Mesenchymal stem cell (in vitro differentiated cells and primary cell): Measurements from ENCODE around the gene PRM2.

Source experiments
- DNase-seq: peaks from one replicate; pipeline ENCODE4 v3.0.0-alpha.2; 2013
- H2AFZ ChIP-seq: one replicate; pipeline ENCODE4 v1.6.1; 2013; ENCODE audit warnings: low read depth, mild to moderate bottlenecking, control low read depth, inconsistent platforms, low read length, moderate library complexity
- H2AK5ac ChIP-seq: 2 replicates; pipeline ENCODE4 v1.6.1; 2013; ENCODE audit warnings: low read length, moderate library complexity, mild to moderate bottlenecking, inconsistent platforms; ENCODE audit not compliant: severe bottlenecking
- H2BK120ac ChIP-seq: one replicate; pipeline ENCODE4 v1.6.1; 2013; ENCODE audit warnings: low read depth, mild to moderate bottlenecking, inconsistent platforms, low read length, moderate library complexity
- H2BK12ac ChIP-seq, 2 experiments: one replicate each; pipeline ENCODE4 v1.6.1; 2013; ENCODE audit warnings: inconsistent platforms in 2 of 2, low read length in 2 of 2, mild to moderate bottlenecking in 2 of 2, moderate library complexity in 2 of 2, control low read depth in 1 of 2
- H2BK15ac ChIP-seq: one replicate; pipeline ENCODE4 v1.6.1; 2013; ENCODE audit warnings: mild to moderate bottlenecking, low read depth, inconsistent platforms; ENCODE audit not compliant: poor library complexity, severe bottlenecking
- H2BK5ac ChIP-seq: 2 replicates; pipeline ENCODE4 v1.6.1; 2013; ENCODE audit warnings: low read depth, mild to moderate bottlenecking, low read length, control low read depth, inconsistent platforms; ENCODE audit not compliant: poor library complexity, severe bottlenecking
- H3K14ac ChIP-seq, 2 experiments: one replicate each; pipeline ENCODE4 v1.6.1; 2013; ENCODE audit warnings: inconsistent platforms in 2 of 2, low read length in 2 of 2, control low read depth in 1 of 2, mild to moderate bottlenecking in 1 of 2, moderate library complexity in 1 of 2
- H3K18ac ChIP-seq, 2 experiments: one replicate each; pipeline ENCODE4 v1.6.1; 2013; ENCODE audit warnings: inconsistent platforms in 2 of 2, low read length in 2 of 2, control low read depth in 1 of 2, low read depth in 1 of 2, mild to moderate bottlenecking in 1 of 2
- H3K23ac ChIP-seq, 2 experiments: one replicate each; pipeline ENCODE4 v1.6.1; 2013; ENCODE audit warnings: inconsistent platforms in 2 of 2, low read length in 2 of 2, mild to moderate bottlenecking in 2 of 2, moderate library complexity in 2 of 2, control low read depth in 1 of 2
- H3K27ac ChIP-seq: 2 replicates; pipeline ENCODE4 v1.5.1; 2013; ENCODE audit warnings: mild to moderate bottlenecking, moderate library complexity, low read length, control low read depth, inconsistent platforms; ENCODE audit not compliant: poor library complexity, severe bottlenecking
- H3K27me3 ChIP-seq, 2 experiments: 2 replicates each; pipeline versions ENCODE4 v1.6.1 to v1.7.0; 2013; ENCODE audit warnings: low read length in 2 of 2, mild to moderate bottlenecking in 2 of 2, moderate library complexity in 2 of 2, control low read depth in 1 of 2, inconsistent platforms in 1 of 2; ENCODE audit not compliant: control insufficient read depth in 1 of 2, insufficient read depth in 1 of 2
- H3K36me3 ChIP-seq, 2 experiments: 2 replicates each; pipeline versions ENCODE4 v1.6.1 to v1.7.0; 2013; ENCODE audit warnings: low read length in 2 of 2, control low read depth in 1 of 2, inconsistent platforms in 1 of 2, low read depth in 1 of 2, mild to moderate bottlenecking in 1 of 2; ENCODE audit not compliant: insufficient read depth in 2 of 2, control insufficient read depth in 1 of 2
- H3K4ac ChIP-seq, 2 experiments: one replicate each; pipeline ENCODE4 v1.6.1; 2013; ENCODE audit warnings: inconsistent platforms in 2 of 2, low read length in 2 of 2, mild to moderate bottlenecking in 2 of 2, moderate library complexity in 2 of 2, control low read depth in 1 of 2, low read depth in 1 of 2
- H3K4me1 ChIP-seq: 2 replicates; pipeline ENCODE4 v1.6.1; 2013; ENCODE audit warnings: low read depth, low read length, control low read depth; ENCODE audit not compliant: control insufficient read depth, insufficient read depth
- H3K4me2 ChIP-seq: 2 replicates; pipeline ENCODE4 v1.6.1; 2013; ENCODE audit warnings: low read length, mild to moderate bottlenecking, inconsistent platforms; ENCODE audit not compliant: poor library complexity, severe bottlenecking
- H3K4me3 ChIP-seq, 2 experiments: 2 replicates each; pipeline versions ENCODE4 v1.5.1 to v1.7.0; 2013; ENCODE audit warnings: low read length in 2 of 2, mild to moderate bottlenecking in 2 of 2, control low read depth in 1 of 2, low read depth in 1 of 2; ENCODE audit not compliant: insufficient read depth in 1 of 2
- H3K79me1 ChIP-seq: replicated peaks from 2 replicates; pipeline ENCODE4 v1.6.1; 2013; ENCODE audit warnings: mild to moderate bottlenecking, control low read depth, low read length, inconsistent platforms; ENCODE audit not compliant: poor library complexity, severe bottlenecking
- H3K9ac ChIP-seq: 2 replicates; pipeline ENCODE4 v1.7.0; 2013; ENCODE audit warnings: mild to moderate bottlenecking, low read length, moderate library complexity
- H3K9me3 ChIP-seq: 2 replicates; pipeline ENCODE4 v1.7.0; 2013; ENCODE audit warnings: mild to moderate bottlenecking, low read length; ENCODE audit not compliant: control insufficient read depth
- H4K8ac ChIP-seq: one replicate; pipeline ENCODE4 v1.6.1; 2013; ENCODE audit warnings: inconsistent platforms, mild to moderate bottlenecking, low read length, moderate library complexity
- H4K91ac ChIP-seq: one replicate; pipeline ENCODE4 v1.6.1; 2013; ENCODE audit warnings: mild to moderate bottlenecking, low read length, inconsistent platforms
- WGBS: methylation state at CpG from one replicate; pipeline ENCODE4 v1.1.7; 2013; ENCODE audit warnings: mixed read lengths; 5-methylcytosine and 5-hydroxymethylcytosine counted together

Gene PRM2

GRCh38 chr16:11309895-11310633 is 33.8 kb upstream of the PRM2 start:
- H3K27me3 ChIP-seq: no peaks in the 10 kb centered on the region
- no peak overlapping the region for H2BK5ac ChIP-seq
- H3K4me3 ChIP-seq: no peak overlapping the region
- no peak overlapping the region for H3K14ac ChIP-seq
- H3K4ac ChIP-seq: no peak overlapping the region
- H3K4me1 ChIP-seq: peaks cover 48% of the 10 kb centered on the region
- no peak overlapping the region for H3K9ac ChIP-seq
- peak overlapping the region in 1 of 2 experiments; percentile 17 for H2BK12ac ChIP-seq
- no peak overlapping the region for H3K4me2 ChIP-seq
- H4K8ac ChIP-seq: no peak overlapping the region
- peak overlapping the region in 1 of 2 experiments; percentile 46 for H3K18ac ChIP-seq
- no peak overlapping the region for H4K91ac ChIP-seq
- no peaks in the 10 kb centered on the region for H3K79me1 ChIP-seq
- no peak overlapping the region for H3K23ac ChIP-seq
- H3K9me3 ChIP-seq: no peaks in the 10 kb centered on the region
- no peak overlapping the region for H3K27ac ChIP-seq
- no peaks in the 10 kb centered on the region for H3K36me3 ChIP-seq
- 67% methylated on average over 9 of the region's 9 CpGs for WGBS
- H2AFZ ChIP-seq: no peak overlapping the region
- no peak overlapping the region for H2BK120ac ChIP-seq
- H2BK15ac ChIP-seq: peak overlapping the region; percentile 15
- peak; percentile 48 for DNase-seq
- peak overlapping the region; percentile 98 for H2AK5ac ChIP-seq

DNA sequence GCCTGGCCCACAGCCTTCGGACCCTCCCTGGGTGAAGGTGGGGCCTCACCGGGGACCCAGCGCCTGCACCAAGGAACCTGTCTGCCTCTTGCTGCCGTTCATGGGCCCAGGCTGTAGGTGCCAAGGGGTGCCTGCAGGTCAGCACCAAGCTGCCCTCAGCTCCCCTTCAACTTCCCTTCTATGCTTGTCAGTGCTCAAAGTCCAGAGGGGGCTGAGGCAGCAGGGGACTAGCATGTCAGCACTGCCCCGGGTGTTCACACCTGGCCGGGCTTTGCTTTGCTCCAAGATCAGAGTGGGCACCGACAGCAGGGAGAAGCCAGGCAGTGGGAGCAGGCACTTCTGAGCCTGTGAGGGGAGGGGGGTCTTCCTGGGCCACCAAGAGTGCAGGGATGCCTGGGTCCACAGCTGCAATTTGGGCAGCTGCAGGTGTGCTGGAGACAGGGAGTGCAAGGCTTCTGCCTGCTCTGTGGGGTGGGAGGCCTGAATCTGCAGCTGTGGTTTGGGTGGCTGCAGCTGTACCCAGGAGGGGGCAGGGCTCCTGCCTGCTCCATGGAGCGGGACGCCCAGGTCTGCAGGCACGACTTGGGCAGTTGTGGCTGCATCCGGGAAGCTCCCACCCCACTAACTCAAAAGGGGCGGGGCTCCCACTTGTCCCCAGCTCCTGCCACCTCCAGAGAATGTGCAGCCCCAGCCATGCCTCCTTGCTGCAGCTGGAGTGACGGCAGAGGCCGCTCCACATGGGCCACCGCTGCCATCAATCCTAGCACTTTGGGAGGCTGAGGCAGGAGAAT is 32.4 kb upstream of the PRM2 start:
- no peak overlapping the region for H3K9ac ChIP-seq
- peak overlapping the region in 1 of 2 experiments; percentile 1 for H2BK12ac ChIP-seq
- no peaks in the 10 kb centered on the region for H3K9me3 ChIP-seq
- peak overlapping the region; percentile 58 for H2AK5ac ChIP-seq
- H3K4me2 ChIP-seq: no peak overlapping the region
- no peak overlapping the region for H3K23ac ChIP-seq
- H2BK5ac ChIP-seq: peak overlapping the region; percentile 21
- peak overlapping the region; percentile 76 for H3K27ac ChIP-seq
- peaks cover 44% of the 10 kb centered on the region for H3K4me1 ChIP-seq
- peak overlapping the region; percentile 34 for H4K91ac ChIP-seq
- DNase-seq: no peak
- no peaks in the 10 kb centered on the region for H3K79me1 ChIP-seq
- WGBS: 85% methylated on average over 15 of the region's 15 CpGs
- H4K8ac ChIP-seq: no peak overlapping the region
- no peak overlapping the region for H2AFZ ChIP-seq
- no peaks in the 10 kb centered on the region for H3K27me3 ChIP-seq
- H2BK15ac ChIP-seq: no peak overlapping the region
- no peak overlapping the region for H3K4me3 ChIP-seq
- no peaks in the 10 kb centered on the region for H3K36me3 ChIP-seq
- no peak overlapping the region for H3K4ac ChIP-seq
- H3K14ac ChIP-seq: no peak overlapping the region
- peak overlapping the region in 1 of 2 experiments; percentile 18 for H3K18ac ChIP-seq
- no peak overlapping the region for H2BK120ac ChIP-seq

- DNase-seq: no peak
- H3K18ac ChIP-seq: peak overlapping the region in 1 of 2 experiments; percentile 18
- no peaks in the 10 kb centered on the region for H3K27me3 ChIP-seq
- H3K4ac ChIP-seq: no peak overlapping the region
- H3K4me1 ChIP-seq: peaks cover 43% of the 10 kb centered on the region
- H3K23ac ChIP-seq: no peak overlapping the region
- H2BK12ac ChIP-seq: peak overlapping the region in 1 of 2 experiments; percentile 1
- WGBS: 94% methylated on average over 21 of the region's 21 CpGs
- no peak overlapping the region for H2BK15ac ChIP-seq
- H3K79me1 ChIP-seq: no peaks in the 10 kb centered on the region
- H3K36me3 ChIP-seq: no peaks in the 10 kb centered on the region
- no peak overlapping the region for H4K8ac ChIP-seq
- H3K9ac ChIP-seq: no peak overlapping the region
- H4K91ac ChIP-seq: peak overlapping the region; percentile 34
- no peak overlapping the region for H3K14ac ChIP-seq
- no peak overlapping the region for H2BK120ac ChIP-seq
- peak overlapping the region; percentile 21 for H2BK5ac ChIP-seq
- H2AK5ac ChIP-seq: peak overlapping the region; percentile 58
- H3K9me3 ChIP-seq: no peaks in the 10 kb centered on the region
- H3K4me3 ChIP-seq: no peak overlapping the region
- peak overlapping the region; percentile 76 for H3K27ac ChIP-seq
- no peak overlapping the region for H2AFZ ChIP-seq
- H3K4me2 ChIP-seq: no peak overlapping the region
Observed at GRCh38 chr16:11307639-11308492, 31.6 kb upstream of the PRM2 start.
